Osteoblast (primary cell): ENCODE data around the gene INVS. TPM values are rescaled to one million over a fixed set of nuclear protein-coding genes. Genes with fewer than 3 reads are reported as not detected.
A peak's percentile ranks its signal among the peaks of the same experiment; 100 is the strongest.

Source experiments
- DNase-seq: peaks from one replicate; pipeline ENCODE4 v3.0.0; 2011; ENCODE audit warnings: low spot score, mixed read lengths; ENCODE audit not compliant: insufficient read length; ENCODE audit errors: missing footprints
- H2AFZ ChIP-seq: 2 replicates; pipeline ENCODE4 v1.6.0; 2011; ENCODE audit warnings: mild to moderate bottlenecking, low read length
- H3K27ac ChIP-seq: 2 replicates; pipeline ENCODE4 v1.5.1; 2011; ENCODE audit warnings: mild to moderate bottlenecking, low read depth, low read length, moderate library complexity
- H3K27me3 ChIP-seq: 2 replicates; pipeline ENCODE4 v1.6.0; 2012; ENCODE audit warnings: mild to moderate bottlenecking, control low read depth, inconsistent platforms, low read length, moderate library complexity; ENCODE audit not compliant: insufficient read depth
- H3K36me3 ChIP-seq: 2 replicates; pipeline ENCODE4 v1.5.1; 2011; ENCODE audit warnings: mild to moderate bottlenecking, low read length, control low read depth, moderate library complexity; ENCODE audit not compliant: insufficient read depth
- H3K4me1 ChIP-seq: 2 replicates; pipeline ENCODE4 v1.5.1; 2011; ENCODE audit warnings: mild to moderate bottlenecking, low read length, control low read depth, moderate library complexity; ENCODE audit not compliant: insufficient read depth
- H3K4me2 ChIP-seq: 2 replicates; pipeline ENCODE4 v1.6.0; 2011; ENCODE audit warnings: mild to moderate bottlenecking, low read length; ENCODE audit not compliant: insufficient read depth
- H3K4me3 ChIP-seq: fragments of 200-600 bp; sonication (generic); 3 replicates; pipeline ENCODE4 v1.5.1; 2012; ENCODE audit warnings: mild to moderate bottlenecking, low read length, inconsistent platforms; ENCODE audit not compliant: insufficient read depth
- H3K79me2 ChIP-seq: 2 replicates; pipeline ENCODE4 v1.6.0; 2012; ENCODE audit warnings: mild to moderate bottlenecking, low read length, control low read depth, inconsistent platforms; ENCODE audit not compliant: insufficient read depth
- H3K9me3 ChIP-seq: 2 replicates; pipeline ENCODE4 v1.5.1; 2011; ENCODE audit warnings: low read depth, low read length, control low read depth
- H4K20me1 ChIP-seq: 2 replicates; pipeline ENCODE4 v1.6.0; 2012; ENCODE audit warnings: mild to moderate bottlenecking, low read length, control low read depth; ENCODE audit not compliant: insufficient read depth
- CTCF ChIP-seq: IDR thresholded peaks from 2 replicates; pipeline ENCODE4 v1.5.1; 2011; ENCODE audit warnings: mild to moderate bottlenecking, low read depth, low read length, moderate library complexity; ENCODE audit errors: extremely low read depth
- total RNA-seq: library from RNA; depleted of rRNA; stranded (reverse); fragments of >200 nt; gene quantifications from 2 replicates; pipeline ENCODE4 v1.2.3, GENCODE V29; 2012

The INVS gene, protein sequence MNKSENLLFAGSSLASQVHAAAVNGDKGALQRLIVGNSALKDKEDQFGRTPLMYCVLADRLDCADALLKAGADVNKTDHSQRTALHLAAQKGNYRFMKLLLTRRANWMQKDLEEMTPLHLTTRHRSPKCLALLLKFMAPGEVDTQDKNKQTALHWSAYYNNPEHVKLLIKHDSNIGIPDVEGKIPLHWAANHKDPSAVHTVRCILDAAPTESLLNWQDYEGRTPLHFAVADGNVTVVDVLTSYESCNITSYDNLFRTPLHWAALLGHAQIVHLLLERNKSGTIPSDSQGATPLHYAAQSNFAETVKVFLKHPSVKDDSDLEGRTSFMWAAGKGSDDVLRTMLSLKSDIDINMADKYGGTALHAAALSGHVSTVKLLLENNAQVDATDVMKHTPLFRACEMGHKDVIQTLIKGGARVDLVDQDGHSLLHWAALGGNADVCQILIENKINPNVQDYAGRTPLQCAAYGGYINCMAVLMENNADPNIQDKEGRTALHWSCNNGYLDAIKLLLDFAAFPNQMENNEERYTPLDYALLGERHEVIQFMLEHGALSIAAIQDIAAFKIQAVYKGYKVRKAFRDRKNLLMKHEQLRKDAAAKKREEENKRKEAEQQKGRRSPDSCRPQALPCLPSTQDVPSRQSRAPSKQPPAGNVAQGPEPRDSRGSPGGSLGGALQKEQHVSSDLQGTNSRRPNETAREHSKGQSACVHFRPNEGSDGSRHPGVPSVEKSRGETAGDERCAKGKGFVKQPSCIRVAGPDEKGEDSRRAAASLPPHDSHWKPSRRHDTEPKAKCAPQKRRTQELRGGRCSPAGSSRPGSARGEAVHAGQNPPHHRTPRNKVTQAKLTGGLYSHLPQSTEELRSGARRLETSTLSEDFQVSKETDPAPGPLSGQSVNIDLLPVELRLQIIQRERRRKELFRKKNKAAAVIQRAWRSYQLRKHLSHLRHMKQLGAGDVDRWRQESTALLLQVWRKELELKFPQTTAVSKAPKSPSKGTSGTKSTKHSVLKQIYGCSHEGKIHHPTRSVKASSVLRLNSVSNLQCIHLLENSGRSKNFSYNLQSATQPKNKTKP
- 26.2 and 27.1 TPM in 2 replicates for total RNA-seq

- Histone ChIP-seq H3K27ac (peak within 1 kb of the TSS; percentile 82), H3K9me3 (no peaks in the 10 kb centered on the region), H2AFZ (peak within 1 kb of the TSS; percentile 98), H3K27me3 (no peaks in the 10 kb centered on the region), H3K4me3 (peak within 1 kb of the TSS; percentile 83), H3K4me2 (peak within 1 kb of the TSS; percentile 93), H3K36me3 (peaks cover 11% of the 10 kb centered on the region), H4K20me1 (peaks cover 33% of the 10 kb centered on the region), H3K79me2 (peaks cover 43% of the 10 kb centered on the region), H3K4me1 (peaks cover 12% of the 10 kb centered on the region)
- DNase-seq, result peak; percentile 97
- no peak for TF ChIP-seq CTCF
Observed at GRCh38 chr9:100098887-100099721, at the start of gene INVS, which contains the start of gene ERP44. INVS (plus strand) TSS chr9:100099243; CDS start chr9:100104522, 5,279 bp downstream. ERP44 (minus strand) TSS chr9:100099000; CDS start chr9:100098840, 160 bp downstream.

GRCh38 chr9:100049551-100049950, 49.5 kb upstream of the INVS start:
- Histone ChIP-seq H2AFZ (no peak overlapping the region), H3K36me3 (peaks cover 9% of the 10 kb centered on the region), H3K79me2 (peaks cover 13% of the 10 kb centered on the region), H4K20me1 (peaks cover 3% of the 10 kb centered on the region), H3K27ac (no peak overlapping the region), H3K4me1 (peaks cover 3% of the 10 kb centered on the region), H3K4me2 (no peak overlapping the region), H3K9me3 (no peaks in the 10 kb centered on the region), H3K27me3 (no peaks in the 10 kb centered on the region), H3K4me3 (no peak overlapping the region)
- no peak for TF ChIP-seq CTCF
- no peak for DNase-seq

DNA sequence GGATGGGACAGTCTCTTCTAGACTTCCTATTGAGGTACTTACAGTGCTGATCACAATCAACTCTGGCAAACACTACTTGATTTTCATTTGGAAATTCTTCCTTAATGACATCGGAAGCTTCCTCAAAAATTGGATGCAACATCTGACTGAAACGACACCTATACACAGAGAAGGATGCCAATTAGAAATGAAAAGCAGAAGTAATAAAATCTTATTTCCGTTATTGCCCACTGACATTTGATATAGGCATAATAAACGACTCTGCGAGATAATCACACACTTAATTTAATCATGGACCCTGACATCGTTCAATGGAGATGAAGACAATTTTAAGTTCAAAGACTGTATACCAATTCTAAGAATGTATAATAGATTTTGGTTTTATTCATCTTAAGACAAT, 46.7 kb upstream of the INVS start:
- Histone ChIP-seq H3K9me3 (no peaks in the 10 kb centered on the region), H4K20me1 (peaks cover 3% of the 10 kb centered on the region), H3K27me3 (no peaks in the 10 kb centered on the region), H3K4me1 (peaks cover 3% of the 10 kb centered on the region), H3K4me2 (no peak overlapping the region), H3K4me3 (no peak overlapping the region), H2AFZ (no peak overlapping the region), H3K36me3 (peaks cover 9% of the 10 kb centered on the region), H3K79me2 (peaks cover 4% of the 10 kb centered on the region), H3K27ac (no peak overlapping the region)
- no peak for TF ChIP-seq CTCF
- no peak for DNase-seq
